HepG2 (cell line): Measurements from ENCODE around the gene MYCBPAP. TPM values are rescaled to one million over a fixed set of nuclear protein-coding genes. Genes with fewer than 3 reads are reported as not detected.

Experiments used
- EZH2 ChIP-seq: conservative IDR thresholded peaks from 2 replicates; pipeline ENCODE4 v1.6.1; 2012; ENCODE audit warnings: mild to moderate bottlenecking, low read depth, low read length, moderate library complexity
- GABPA ChIP-seq, 2 experiments: IDR thresholded peaks; 2 replicates each; pipeline ENCODE4 v1.6.1; 2011 to 2016; ENCODE audit warnings: low read depth in 2 of 2, low read length in 1 of 2, missing biosample characterization in 1 of 2, missing genetic modification characterization in 1 of 2
- NFE2L2 ChIP-seq: fragments of 150-350 bp; IDR thresholded peaks from 2 replicates; pipeline ENCODE4 v1.6.1; 2014; ENCODE audit warnings: low read length
- NFYB ChIP-seq: sonication (generic); formaldehyde crosslinking; IDR thresholded peaks from 2 replicates; pipeline ENCODE4 v1.4.0; 2020; ENCODE audit warnings: missing genetic modification reagents
- PATZ1 ChIP-seq: sonication (generic); formaldehyde crosslinking; IDR thresholded peaks from 2 replicates; pipeline ENCODE4 v1.4.0; 2020; ENCODE audit warnings: missing genetic modification reagents
- PBX2 ChIP-seq: IDR thresholded peaks from 2 replicates; pipeline ENCODE4 v1.6.1; 2016; ENCODE audit warnings: control low read depth
- PBX3 ChIP-seq: sonication (generic); formaldehyde crosslinking; IDR thresholded peaks from 2 replicates; pipeline ENCODE4 v1.8.1; 2023; ENCODE audit warnings: missing genetic modification reagents, inconsistent platforms, borderline replicate concordance
- PHF8 ChIP-seq: sonication (generic); formaldehyde crosslinking; IDR thresholded peaks from 2 replicates; pipeline ENCODE4 v1.5.0; 2020; ENCODE audit warnings: missing genetic modification reagents
- RAD21 ChIP-seq: fragments of 450-650 bp; formaldehyde crosslinking; IDR thresholded peaks from 2 replicates; pipeline ENCODE4 v1.5.0; 2020; ENCODE audit warnings: mild to moderate bottlenecking
- RARG ChIP-seq: sonication (generic); formaldehyde crosslinking; IDR thresholded peaks from 2 replicates; pipeline ENCODE4 v1.4.0; 2020; ENCODE audit warnings: low read depth, mild to moderate bottlenecking, missing genetic modification reagents
- REXO4 ChIP-seq: sonication (generic); formaldehyde crosslinking; IDR thresholded peaks from 2 replicates; pipeline ENCODE4 v1.8.0; 2022; ENCODE audit warnings: missing genetic modification reagents, mild to moderate bottlenecking, borderline replicate concordance
- RXRB ChIP-seq: IDR thresholded peaks from 2 replicates; pipeline ENCODE4 v1.6.1; 2016; ENCODE audit warnings: borderline replicate concordance, missing genetic modification reagents, missing compliant biosample characterization
- SMARCE1 ChIP-seq: fragments of 450-650 bp; IDR thresholded peaks from 2 replicates; pipeline ENCODE4 v1.6.1; 2017; ENCODE audit warnings: borderline replicate concordance
- SP5 ChIP-seq: IDR thresholded peaks from 2 replicates; pipeline ENCODE4 v1.6.1; 2016; ENCODE audit warnings: low read depth, borderline replicate concordance
- TCF7 ChIP-seq: sonication (generic); IDR thresholded peaks from 2 replicates; pipeline ENCODE4 v1.6.1; 2016; ENCODE audit warnings: antibody characterized with exemption, low read depth
- TGIF2 ChIP-seq: IDR thresholded peaks from 2 replicates; pipeline ENCODE4 v1.6.1; 2016; ENCODE audit warnings: control low read depth, missing compliant biosample characterization
- TMF1 ChIP-seq: sonication (generic); formaldehyde crosslinking; IDR thresholded peaks from 2 replicates; pipeline ENCODE4 v1.8.1; 2022; ENCODE audit warnings: low read depth, missing genetic modification reagents
- TRAFD1 ChIP-seq: sonication (generic); formaldehyde crosslinking; IDR thresholded peaks from 2 replicates; pipeline ENCODE4 v1.5.1; 2020; ENCODE audit warnings: missing genetic modification reagents, mild to moderate bottlenecking, borderline replicate concordance
- YY1 ChIP-seq: IDR thresholded peaks from 2 replicates; pipeline ENCODE4 v1.6.1; 2011; ENCODE audit warnings: low read length, low read depth, moderate library complexity, mild to moderate bottlenecking; ENCODE audit not compliant: insufficient read depth, insufficient replicate concordance
- ZBTB20 ChIP-seq: sonication (generic); formaldehyde crosslinking; IDR thresholded peaks from 2 replicates; pipeline ENCODE4 v1.8.1; 2023; ENCODE audit warnings: missing genetic modification reagents, low read depth, mild to moderate bottlenecking, borderline replicate concordance
- ZFP37 ChIP-seq: sonication (generic); formaldehyde crosslinking; IDR thresholded peaks from 2 replicates; pipeline ENCODE4 v1.4.0; 2020; ENCODE audit warnings: missing genetic modification reagents, borderline replicate concordance
- ZNF12 ChIP-seq: sonication (generic); formaldehyde crosslinking; IDR thresholded peaks from 2 replicates; pipeline ENCODE4 v1.5.0; 2020; ENCODE audit warnings: missing genetic modification reagents
- ZNF225 ChIP-seq: sonication (generic); formaldehyde crosslinking; IDR thresholded peaks from 2 replicates; pipeline ENCODE4 v1.4.0; 2020; ENCODE audit warnings: mild to moderate bottlenecking, missing genetic modification reagents
- ZNF260 ChIP-seq: sonication (generic); formaldehyde crosslinking; IDR thresholded peaks from 2 replicates; pipeline ENCODE4 v1.4.0; 2020; ENCODE audit warnings: missing genetic modification reagents, low read depth, mild to moderate bottlenecking, borderline replicate concordance
- ZNF468 ChIP-seq: sonication (generic); formaldehyde crosslinking; IDR thresholded peaks from 2 replicates; pipeline ENCODE4 v1.8.0; 2022; ENCODE audit warnings: mild to moderate bottlenecking, moderate library complexity, missing genetic modification reagents
- ZNF567 ChIP-seq: sonication (generic); formaldehyde crosslinking; IDR thresholded peaks from 2 replicates; pipeline ENCODE4 v1.8.1; 2023; ENCODE audit warnings: mild to moderate bottlenecking, missing genetic modification reagents, borderline replicate concordance
- ZNF775 ChIP-seq: sonication (generic); formaldehyde crosslinking; IDR thresholded peaks from 2 replicates; pipeline ENCODE4 v1.4.0; 2020; ENCODE audit warnings: missing genetic modification reagents, mild to moderate bottlenecking, moderate library complexity, borderline replicate concordance
- polyA plus RNA-seq, 8 experiments: library from polyadenylated mRNA; depleted of rRNA in 3 of 8; stranded (reverse) in 7 of 8; unstranded in 1 of 8; fragments of >200 nt; fragmentation: Illumina TruSeq in 4 of 8; extraction: Trizol in 4 of 8; gene quantifications; 2 replicates each; pipeline versions ENCODE4 v1.2.1 to v1.2.3, GENCODE V29; 2011 to 2016; ENCODE audit warnings: low read depth in 4 of 8, missing spikeins in 1 of 8, mixed read lengths in 1 of 8; ENCODE audit not compliant: insufficient read depth in 1 of 8
- total RNA-seq, 5 experiments: library from RNA; depleted of rRNA; stranded (reverse); fragments of >200 nt; fragmentation: Illumina TruSeq; extraction: Trizol; gene quantifications; 2 replicates each; pipeline ENCODE4 v1.2.3, GENCODE V29; 2016; ENCODE audit warnings: low read depth in 1 of 5

MYCBPAP gene
- total and polyA plus RNA-seq, 2 of the 13 experiments (the other 11 are each of a cell fraction or from before 2014, with no cell fraction given): 0.22 to 0.24 TPM

- TF ChIP-seq ZNF775 (CRISPR knock-in tag) (peak; percentile 93), ZNF567 (CRISPR knock-in tag) (no peak), ZNF225 (CRISPR knock-in tag) (no peak), ZNF12 (CRISPR knock-in tag) (no peak), ZBTB20 (CRISPR knock-in tag) (no peak), PATZ1 (CRISPR knock-in tag) (0 out of 2 replicates have a peak, but pooled peaks have one; percentile 56), SP5 (CRISPR knock-in tag) (no peak), PBX3 (CRISPR knock-in tag) (no peak), ZNF260 (CRISPR knock-in tag) (no peak), ZNF468 (CRISPR knock-in tag) (no peak), TCF7 (no peak), YY1 (no peak), NFYB (CRISPR knock-in tag) (no peak), PHF8 (CRISPR knock-in tag) (peak; percentile 37; the same call in 1 of the 2 replicates), TMF1 (CRISPR knock-in tag) (no peak), SMARCE1 (no peak), EZH2 (no peak), GABPA (IDR thresholded peaks at IDR 0.05; ENCODE audit: low read depth, low read length) (no peak), GABPA (CRISPR knock-in tag; IDR thresholded peaks at IDR 0.05; ENCODE audit: low read depth) (peak; percentile 33; the same call in 1 of the 2 replicates), PBX2 (no peak), RXRB (CRISPR knock-in tag) (peak; percentile 76; the same call in 1 of the 2 replicates), REXO4 (CRISPR knock-in tag) (no peak), NFE2L2 (peak; percentile 29; the same call in 1 of the 2 replicates), RAD21 (peak; percentile 98), TGIF2 (CRISPR knock-in tag) (no peak), RARG (CRISPR knock-in tag) (no peak), ZFP37 (no peak), TRAFD1 (CRISPR knock-in tag) (no peak)
These were observed 25.7 kb upstream of the MYCBPAP start (continued) for GRCh38 chr17:50482516-50482915.
